Adipocyte (in vitro differentiated cells): ENCODE measurements around the gene RNASE13.

ENCODE experiments used
- DNase-seq: peaks from one replicate; pipeline ENCODE4 v3.0.0-alpha.2; 2015; ENCODE audit warnings: low read depth
- H3K27me3 ChIP-seq: replicated peaks from 2 replicates; pipeline ENCODE4 v1.7.0; 2013; ENCODE audit warnings: mild to moderate bottlenecking, low read length, moderate library complexity; ENCODE audit not compliant: control insufficient read depth, insufficient read depth
- H3K36me3 ChIP-seq: 2 replicates; pipeline ENCODE4 v1.7.0; 2013; ENCODE audit warnings: low read length, mild to moderate bottlenecking, moderate library complexity; ENCODE audit not compliant: control insufficient read depth, insufficient read depth, severe bottlenecking
- H3K4me1 ChIP-seq: 2 replicates; pipeline ENCODE4 v1.7.0; 2013; ENCODE audit warnings: mild to moderate bottlenecking, low read length, moderate library complexity; ENCODE audit not compliant: control insufficient read depth, insufficient read depth
- H3K4me3 ChIP-seq: 2 replicates; pipeline ENCODE4 v1.7.0; 2013; ENCODE audit warnings: mild to moderate bottlenecking, low read length, moderate library complexity
- H3K9ac ChIP-seq: 2 replicates; pipeline ENCODE4 v1.7.0; 2013; ENCODE audit warnings: mild to moderate bottlenecking, low read length, moderate library complexity
- H3K9me3 ChIP-seq: 2 replicates; pipeline ENCODE4 v1.7.0; 2013; ENCODE audit warnings: mild to moderate bottlenecking, low read length, moderate library complexity; ENCODE audit not compliant: control insufficient read depth

Gene RNASE13

DNA sequence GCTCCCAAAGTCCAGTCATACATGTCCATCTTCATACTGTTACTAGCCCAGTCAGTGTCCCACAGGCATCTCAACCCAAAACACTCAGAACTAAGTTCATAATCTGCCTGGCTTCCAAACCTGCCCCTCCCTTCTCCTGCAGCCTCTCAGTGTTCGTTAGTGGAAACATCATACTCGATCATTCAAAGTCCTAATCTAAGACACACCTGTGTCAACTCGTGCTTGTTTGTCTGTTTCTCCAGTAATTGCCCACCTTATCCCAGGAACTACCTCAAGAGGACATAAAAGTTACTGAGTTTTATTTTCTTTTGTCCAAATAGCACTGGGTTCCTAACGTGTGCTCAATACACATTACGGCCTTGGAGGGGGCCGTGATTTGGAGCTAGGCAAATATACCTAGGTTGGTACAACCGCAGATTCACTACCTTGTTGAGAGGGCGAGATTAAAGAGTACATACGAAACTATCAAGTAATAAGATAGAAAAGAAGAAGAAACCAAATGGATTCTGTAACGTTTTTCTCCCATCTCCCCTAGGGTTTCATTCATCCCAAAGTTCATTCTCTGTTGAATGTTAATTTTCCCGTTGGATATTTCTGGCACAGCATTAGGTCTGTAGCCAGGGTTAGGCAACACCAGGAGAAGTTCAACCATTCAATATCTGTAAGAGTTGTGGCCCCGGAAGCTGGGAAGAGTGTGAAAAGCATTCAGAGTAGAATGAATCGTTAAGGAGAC, 26.2 kb upstream of the RNASE13 start:
- no peaks in the 10 kb centered on the region for H3K9me3 ChIP-seq
- H3K9ac ChIP-seq = no peak overlapping the region
- H3K36me3 ChIP-seq = no peaks in the 10 kb centered on the region
- peak overlapping the region; percentile 40 for H3K4me3 ChIP-seq
- no peak for DNase-seq
- H3K4me1 ChIP-seq = peaks cover 59% of the 10 kb centered on the region
- H3K27me3 ChIP-seq = no peaks in the 10 kb centered on the region

GRCh38 chr14:21059842-21060613, 25.4 kb upstream of the RNASE13 start:
- no peak overlapping the region for H3K4me3 ChIP-seq
- no peak for DNase-seq
- no peaks in the 10 kb centered on the region for H3K27me3 ChIP-seq

DNA sequence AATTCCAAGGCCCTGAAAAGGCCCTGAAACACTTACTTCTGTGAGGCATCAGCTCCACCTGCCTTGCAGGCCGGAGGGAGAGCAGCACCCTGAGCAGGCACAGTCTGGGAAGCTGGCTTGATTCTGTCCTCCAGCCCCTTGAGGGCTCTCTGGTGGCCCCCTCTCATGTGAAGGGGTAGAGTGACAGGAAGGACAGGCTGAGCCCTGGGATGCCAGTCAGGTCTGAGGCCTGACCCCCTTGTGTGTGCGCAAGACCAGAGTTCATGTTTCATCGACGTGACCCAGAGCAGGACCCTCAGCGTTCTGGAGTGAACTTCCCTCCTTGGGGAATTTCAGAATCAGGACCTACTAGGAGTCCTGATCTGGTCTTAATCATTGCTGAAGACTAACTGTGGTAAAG, 24.3 kb upstream of the RNASE13 start:
- DNase-seq = no peak
- Histone ChIP-seq H3K4me1 (peaks cover 47% of the 10 kb centered on the region), H3K4me3 (no peak overlapping the region)

More at GRCh38 chr14:21059842-21060613, 25.4 kb upstream of the RNASE13 start:
- peaks cover 56% of the 10 kb centered on the region for H3K4me1 ChIP-seq
- H3K9ac ChIP-seq = no peak overlapping the region
- H3K9me3 ChIP-seq = no peaks in the 10 kb centered on the region
- no peaks in the 10 kb centered on the region for H3K36me3 ChIP-seq

DNA sequence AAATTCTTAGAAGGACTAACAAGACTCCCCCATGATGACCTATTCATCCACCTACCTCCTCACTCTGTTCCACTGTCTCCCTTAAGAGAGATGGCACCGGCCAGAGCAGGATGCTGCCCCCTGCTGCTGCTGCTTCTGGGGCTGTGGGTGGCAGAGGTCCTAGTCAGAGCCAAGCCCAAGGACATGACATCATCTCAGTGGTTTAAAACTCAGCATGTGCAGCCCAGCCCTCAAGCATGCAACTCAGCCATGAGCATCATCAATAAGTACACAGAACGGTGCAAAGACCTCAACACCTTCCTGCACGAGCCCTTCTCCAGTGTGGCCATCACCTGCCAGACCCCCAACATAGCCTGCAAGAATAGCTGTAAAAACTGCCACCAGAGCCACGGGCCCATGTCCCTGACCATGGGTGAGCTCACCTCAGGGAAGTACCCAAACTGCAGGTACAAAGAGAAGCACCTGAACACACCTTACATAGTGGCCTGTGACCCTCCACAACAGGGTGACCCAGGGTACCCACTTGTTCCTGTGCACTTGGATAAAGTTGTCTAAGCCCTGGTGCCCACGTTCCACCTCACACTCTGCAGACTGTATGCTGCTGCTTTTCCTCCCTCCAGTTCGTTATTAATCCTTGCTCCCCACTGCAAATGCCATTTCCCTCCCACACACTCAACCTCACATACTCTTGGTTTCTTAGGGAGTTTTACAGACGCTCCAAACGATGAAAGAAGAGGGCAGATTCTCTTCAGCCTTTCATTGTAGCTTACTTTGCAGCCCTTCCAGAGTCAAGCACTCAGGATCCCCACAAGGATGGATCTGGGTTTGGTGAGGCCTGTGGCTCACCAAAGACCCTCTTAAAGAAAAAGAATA, 23.4 kb upstream of the RNASE13 start, which contains the start of gene RNASE8:
RNASE8 (plus strand) TSS at position 20 of the 873 bp plus-strand sequence; CDS start at position 91, 71 bp downstream.
- DNase-seq = no peak

More for the DNA sequence above, 24.3 kb upstream of the RNASE13 start:
- no peaks in the 10 kb centered on the region for H3K36me3 ChIP-seq
- no peaks in the 10 kb centered on the region for H3K27me3 ChIP-seq
- H3K9ac ChIP-seq = no peak overlapping the region
- no peaks in the 10 kb centered on the region for H3K9me3 ChIP-seq

GRCh38 chr14:21056520-21057163, 22.0 kb upstream of the RNASE13 start:
- no peak overlapping the region for H3K9ac ChIP-seq
- H3K4me1 ChIP-seq = peaks cover 26% of the 10 kb centered on the region
- H3K4me3 ChIP-seq = no peak overlapping the region
- H3K27me3 ChIP-seq = no peaks in the 10 kb centered on the region
- DNase-seq = no peak
- H3K9me3 ChIP-seq = no peaks in the 10 kb centered on the region
- H3K36me3 ChIP-seq = no peaks in the 10 kb centered on the region

More for the DNA sequence above, 23.4 kb upstream of the RNASE13 start, which contains the start of gene RNASE8:
- Histone ChIP-seq H3K36me3 (no peaks in the 10 kb centered on the region), H3K4me1 (peaks cover 38% of the 10 kb centered on the region), H3K9me3 (no peaks in the 10 kb centered on the region), H3K4me3 (no peak within 1 kb of the TSS), H3K9ac (no peak within 1 kb of the TSS), H3K27me3 (no peaks in the 10 kb centered on the region)

GRCh38 chr14:21055432-21056117, 21.0 kb upstream of the RNASE13 start:
- Histone ChIP-seq H3K9me3 (no peaks in the 10 kb centered on the region), H3K36me3 (no peaks in the 10 kb centered on the region), H3K27me3 (no peaks in the 10 kb centered on the region), H3K9ac (no peak overlapping the region), H3K4me3 (no peak overlapping the region), H3K4me1 (peaks cover 15% of the 10 kb centered on the region)
- no peak for DNase-seq

- peaks cover 7% of the 10 kb centered on the region for H3K4me1 ChIP-seq
- no peak overlapping the region for H3K4me3 ChIP-seq
- no peak overlapping the region for H3K9ac ChIP-seq
- H3K36me3 ChIP-seq = no peaks in the 10 kb centered on the region
- no peaks in the 10 kb centered on the region for H3K27me3 ChIP-seq
- DNase-seq = no peak
- H3K9me3 ChIP-seq = no peaks in the 10 kb centered on the region
Observed at GRCh38 chr14:21054768-21055145, 20.1 kb upstream of the RNASE13 start.

- Histone ChIP-seq H3K36me3 (no peaks in the 10 kb centered on the region), H3K9me3 (no peaks in the 10 kb centered on the region)
- no peak for DNase-seq
Observed at GRCh38 chr14:21054123-21054767, 19.6 kb upstream of the RNASE13 start.

DNA sequence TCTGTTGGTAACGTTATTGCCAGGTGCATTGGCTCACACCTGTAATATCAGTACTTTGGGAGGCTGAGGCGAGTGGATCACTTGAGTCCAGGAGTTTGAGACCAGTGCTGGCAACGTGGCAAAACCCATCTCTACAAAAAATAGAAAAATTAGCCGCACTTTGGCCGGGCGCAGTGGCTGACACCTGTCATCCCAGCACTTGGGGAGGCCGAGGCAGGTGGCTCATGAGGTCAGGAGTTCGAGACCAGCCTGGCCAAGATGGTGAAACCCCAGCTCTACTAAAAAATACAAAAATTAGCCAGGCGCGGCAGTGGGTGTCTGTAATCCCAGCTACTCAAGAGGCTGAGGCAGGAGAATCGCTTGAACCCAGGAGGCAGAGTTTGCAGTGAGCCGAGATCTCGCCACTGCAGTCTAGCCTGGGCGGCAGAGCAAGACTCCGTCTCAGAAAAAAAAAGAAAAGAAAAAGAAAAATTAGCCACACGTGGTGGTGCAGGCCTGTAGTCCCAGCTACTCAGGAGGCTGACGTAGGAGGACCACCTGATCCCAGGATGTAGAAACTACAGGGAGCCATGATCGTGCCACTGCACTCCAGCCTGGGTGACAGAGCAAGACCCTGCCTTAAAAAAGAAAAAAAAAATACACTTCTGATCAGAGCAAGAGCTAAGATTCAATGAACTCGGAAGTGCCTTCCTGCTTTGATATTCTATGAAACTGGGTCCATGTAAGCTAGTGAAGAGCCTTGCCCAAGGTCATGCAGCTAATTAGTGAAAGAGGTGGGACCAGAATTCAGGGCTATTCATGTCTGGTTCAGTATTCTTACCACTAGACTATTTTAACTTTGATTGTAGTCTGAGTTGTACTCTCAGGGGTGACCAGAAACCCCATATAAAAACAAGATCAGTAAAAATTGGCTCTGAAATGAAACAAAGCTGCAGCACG, 18.8 kb upstream of the RNASE13 start:
- no peaks in the 10 kb centered on the region for H3K36me3 ChIP-seq
- H3K9me3 ChIP-seq = no peaks in the 10 kb centered on the region
- H3K9ac ChIP-seq = no peak overlapping the region
- no peak for DNase-seq
- H3K27me3 ChIP-seq = no peaks in the 10 kb centered on the region
- no peak overlapping the region for H3K4me3 ChIP-seq
- H3K4me1 ChIP-seq = peaks cover 6% of the 10 kb centered on the region

More at GRCh38 chr14:21054123-21054767, 19.6 kb upstream of the RNASE13 start:
- peaks cover 6% of the 10 kb centered on the region for H3K4me1 ChIP-seq
- no peak overlapping the region for H3K4me3 ChIP-seq
- H3K9ac ChIP-seq = no peak overlapping the region
- H3K27me3 ChIP-seq = no peaks in the 10 kb centered on the region
